Cardiac muscle cell (in vitro differentiated cells and primary cell): ENCODE results near the gene RPL37A. TPM values are rescaled to one million over a fixed set of nuclear protein-coding genes. Genes with fewer than 3 reads are reported as not detected.

ENCODE experiments used
- DNase-seq, 2 donors: peaks; one replicate each; pipeline versions ENCODE4 v3.0.0 to v3.0.0-alpha.2; 2010 to 2017; ENCODE audit warnings: low read depth in 1 of 2, low spot score in 1 of 2
- H3K27ac ChIP-seq: fragments of 200-600 bp; sonication (generic); 2 replicates; pipeline ENCODE4 v1.5.1; 2016
- H3K27me3 ChIP-seq: fragments of 200-600 bp; sonication (generic); 2 replicates; pipeline ENCODE4 v1.6.0; 2016; ENCODE audit warnings: control low read depth
- H3K36me3 ChIP-seq: fragments of 200-600 bp; sonication (generic); 2 replicates; pipeline ENCODE4 v1.5.1; 2016; ENCODE audit warnings: control low read depth
- H3K4me1 ChIP-seq: fragments of 200-600 bp; sonication (generic); 2 replicates; pipeline ENCODE4 v1.8.1; 2017; ENCODE audit warnings: low read depth, mild to moderate bottlenecking, mixed run types
- H3K4me3 ChIP-seq: fragments of 200-600 bp; sonication (generic); 2 replicates; pipeline ENCODE4 v1.5.1; 2016; ENCODE audit warnings: mild to moderate bottlenecking
- H3K9me3 ChIP-seq: fragments of 200-600 bp; sonication (generic); 2 replicates; pipeline ENCODE4 v1.5.1; 2017; ENCODE audit warnings: low read depth, mild to moderate bottlenecking, control low read depth
- CTCF ChIP-seq: IDR thresholded peaks from 2 replicates; pipeline ENCODE4 v1.5.1; 2012; ENCODE audit warnings: low read depth, mild to moderate bottlenecking, low read length
- polyA plus RNA-seq: library from polyadenylated mRNA; unstranded; fragments of >200 nt; fragmentation: Nextera tagmentation; extraction: Ambion mirVana; gene quantifications from 2 replicates; pipeline ENCODE4 v1.2.1, GENCODE V29; 2016
- total RNA-seq: library from RNA; depleted of rRNA; stranded (reverse); fragments of >200 nt; gene quantifications from 2 replicates; pipeline ENCODE4 v1.2.3, GENCODE V29; 2016

Gene RPL37A
- total and polyA plus RNA-seq, 2 experiments from 2014 or later, result 685 to 1,245 TPM

GRCh38 chr2:216536734-216537210 lies 38.1 kb downstream of the RPL37A start:
- Histone ChIP-seq H3K36me3 (no peaks in the 10 kb centered on the region), H3K4me3 (no peak overlapping the region), H3K27me3 (no peaks in the 10 kb centered on the region), H3K27ac (peak overlapping the region; percentile 87), H3K4me1 (peaks cover 51% of the 10 kb centered on the region), H3K9me3 (no peaks in the 10 kb centered on the region)
- peak; percentile 48 to 61 for DNase-seq
- no peak for TF ChIP-seq CTCF

- Histone ChIP-seq H3K36me3 (no peaks in the 10 kb centered on the region), H3K9me3 (no peaks in the 10 kb centered on the region), H3K4me1 (peaks cover 45% of the 10 kb centered on the region), H3K27ac (peak overlapping the region; percentile 87), H3K27me3 (no peaks in the 10 kb centered on the region), H3K4me3 (no peak overlapping the region)
- no peak for DNase-seq
- no peak for TF ChIP-seq CTCF
These were observed 38.7 kb downstream of the RPL37A start for GRCh38 chr2:216537366-216537765.

- no peak for TF ChIP-seq CTCF
- Histone ChIP-seq H3K27ac (no peak overlapping the region), H3K4me3 (no peak overlapping the region), H3K4me1 (peaks cover 36% of the 10 kb centered on the region), H3K27me3 (no peaks in the 10 kb centered on the region), H3K36me3 (no peaks in the 10 kb centered on the region), H3K9me3 (no peaks in the 10 kb centered on the region)
- DNase-seq, result no peak
These were observed 39.9 kb downstream of the RPL37A start for GRCh38 chr2:216538538-216538937.

- no peak for DNase-seq
- H3K27me3 ChIP-seq, result no peaks in the 10 kb centered on the region
- no peak for TF ChIP-seq CTCF
- no peaks in the 10 kb centered on the region for H3K9me3 ChIP-seq
- H3K36me3 ChIP-seq, result no peaks in the 10 kb centered on the region
- H3K4me3 ChIP-seq, result no peak overlapping the region
- peaks cover 30% of the 10 kb centered on the region for H3K4me1 ChIP-seq
- H3K27ac ChIP-seq, result no peak overlapping the region
These were observed 40.5 kb downstream of the RPL37A start for GRCh38 chr2:216539120-216539519.

- Histone ChIP-seq H3K4me3 (no peak overlapping the region), H3K36me3 (no peaks in the 10 kb centered on the region), H3K27me3 (no peaks in the 10 kb centered on the region), H3K9me3 (no peaks in the 10 kb centered on the region), H3K4me1 (peaks cover 29% of the 10 kb centered on the region), H3K27ac (no peak overlapping the region)
- TF ChIP-seq CTCF, result no peak
- no peak for DNase-seq
These were observed 41.2 kb downstream of the RPL37A start for GRCh38 chr2:216539791-216540241.
